Stromal cell of bone marrow (primary cell): ENCODE results near the gene DSCAML1.
"Not testable (repeated sequence)": the region's sequence is repeated elsewhere in the genome, so short reads cannot be mapped to it uniquely, and the experiment has no call there.

Experiments
- DNase-seq: peaks from one replicate; pipeline ENCODE4 v3.0.0-alpha.2; 2012; ENCODE audit warnings: low read depth

DSCAML1 gene

DNA sequence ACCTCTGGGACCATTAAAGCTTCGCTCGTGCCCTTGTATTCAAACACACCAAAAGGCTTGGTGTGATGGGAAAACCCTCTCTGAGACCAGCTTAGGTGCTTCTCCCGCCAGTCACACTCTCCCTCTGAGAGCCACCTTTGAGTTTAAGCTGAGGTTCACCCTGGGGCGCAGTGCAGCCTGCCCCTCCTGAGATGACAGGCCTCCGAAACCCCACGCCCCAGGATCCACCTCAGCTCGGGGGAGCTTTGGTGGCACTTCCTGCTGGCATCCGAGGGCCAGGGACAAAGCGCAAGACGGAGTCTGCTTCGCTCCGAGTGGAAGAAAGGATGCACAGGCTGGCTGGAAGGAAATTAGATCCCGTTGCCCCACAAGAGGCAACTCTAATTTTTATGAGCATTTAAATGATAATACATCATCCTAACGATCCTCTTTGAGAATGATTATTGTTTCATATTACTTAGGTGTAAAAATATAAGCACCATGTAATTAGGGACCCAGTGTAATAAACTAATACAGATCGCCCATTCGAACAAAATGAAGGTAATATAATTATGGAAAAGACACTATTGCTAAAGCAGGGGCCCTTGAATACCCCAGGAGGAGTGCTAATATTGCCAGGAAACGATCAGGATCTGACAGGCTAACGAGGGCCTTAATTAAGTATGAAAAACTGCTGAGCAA is 334.7 kb downstream of the DSCAML1 start:
- DNase-seq = no peak

DNA sequence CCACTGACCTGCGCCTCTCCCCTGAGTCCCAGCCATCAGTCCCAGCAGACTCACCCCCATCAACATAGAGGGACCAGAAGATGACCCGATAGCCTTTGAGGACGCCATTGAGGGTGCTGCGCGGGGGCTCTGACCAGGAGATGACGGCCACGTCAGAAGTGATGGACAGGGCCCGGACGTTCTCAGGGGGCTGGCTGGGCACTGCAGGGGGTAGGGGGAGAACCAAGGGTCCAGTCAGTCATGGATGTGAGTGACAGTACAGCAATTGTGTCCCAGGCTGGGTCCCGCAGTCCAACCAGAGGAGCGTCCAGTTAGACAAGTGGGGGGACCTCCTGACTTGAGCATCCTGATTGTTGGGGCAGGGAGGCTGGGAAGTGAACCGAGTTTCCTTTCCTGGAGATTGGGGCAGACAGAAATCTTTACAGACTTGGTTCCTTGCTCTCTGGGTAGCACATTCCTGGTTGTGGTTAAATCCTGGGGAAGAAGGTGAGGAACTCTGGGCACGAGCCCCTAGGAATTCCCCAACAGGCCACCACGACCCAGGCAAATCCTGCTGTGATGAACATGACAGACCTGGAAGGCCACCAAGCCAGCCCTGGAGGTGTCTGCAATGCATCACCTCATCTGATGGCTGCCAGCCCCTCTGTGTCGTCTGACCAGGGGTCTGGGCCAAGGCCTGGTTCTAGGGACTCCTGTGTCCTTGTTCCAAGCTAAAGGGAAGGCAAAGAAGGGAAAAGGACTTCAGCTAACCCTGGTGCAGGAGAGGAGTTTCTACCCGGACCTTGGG is 335.4 kb downstream of the DSCAML1 start:
- DNase-seq = no peak

DNA sequence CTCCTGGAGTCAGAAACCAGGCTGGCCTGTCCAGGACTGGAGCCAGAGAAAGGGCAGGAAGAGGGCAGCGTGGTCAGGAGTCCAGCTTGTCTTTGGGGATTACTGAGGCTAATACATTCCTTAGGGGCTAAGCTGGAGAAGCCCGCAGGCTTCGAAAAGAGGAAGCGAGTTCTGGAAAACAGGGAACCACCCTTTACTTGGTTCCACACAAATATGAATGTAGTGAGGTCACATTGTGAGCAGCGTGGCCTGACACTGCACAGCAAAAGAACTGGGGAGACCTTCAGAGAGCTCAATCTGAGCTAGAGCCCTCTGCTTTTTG is 337.1 kb downstream of the DSCAML1 start:
- no peak for DNase-seq

DNA sequence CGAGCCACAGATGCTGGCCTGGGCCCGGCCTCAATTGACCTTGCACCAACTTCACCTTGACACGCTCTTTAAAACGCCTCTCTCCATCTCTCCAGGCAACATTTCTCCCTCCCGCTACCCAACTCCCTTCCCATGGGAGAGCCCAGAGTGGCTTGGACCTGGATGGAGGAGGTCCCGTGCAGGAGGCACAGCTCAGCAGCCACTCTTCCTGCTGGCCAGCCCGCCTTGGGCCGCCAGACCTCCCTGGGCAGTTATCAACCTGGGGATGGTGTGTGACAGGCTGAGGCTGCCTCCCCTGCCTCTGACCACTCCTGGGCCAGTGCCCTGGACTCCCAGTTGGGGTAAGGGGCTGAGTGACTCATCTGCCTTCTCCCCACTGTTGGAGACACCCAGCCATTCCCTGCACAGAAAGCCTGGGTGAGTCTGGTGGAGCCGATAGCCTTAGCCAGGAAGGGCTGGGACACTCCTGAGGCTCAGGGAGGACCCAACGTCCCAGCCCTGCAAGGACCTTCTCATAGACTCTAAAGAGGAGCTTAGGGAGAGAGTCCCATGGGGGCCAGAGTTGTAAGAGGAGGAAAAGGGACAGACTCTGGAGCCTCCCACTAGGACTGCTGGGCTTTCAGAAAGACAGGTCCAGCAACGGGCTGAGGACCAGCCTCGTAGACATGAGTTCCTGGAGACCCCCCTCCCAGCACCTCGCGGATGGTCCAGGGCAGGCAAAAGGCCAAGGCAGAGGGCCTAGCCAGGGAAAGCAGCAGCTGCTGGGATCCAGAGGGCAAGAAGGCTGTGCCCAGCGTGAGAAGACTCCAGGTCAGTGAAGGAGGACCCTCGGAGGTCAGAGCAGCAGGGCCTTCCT is 337.7 kb downstream of the DSCAML1 start:
- DNase-seq = no peak

DNA sequence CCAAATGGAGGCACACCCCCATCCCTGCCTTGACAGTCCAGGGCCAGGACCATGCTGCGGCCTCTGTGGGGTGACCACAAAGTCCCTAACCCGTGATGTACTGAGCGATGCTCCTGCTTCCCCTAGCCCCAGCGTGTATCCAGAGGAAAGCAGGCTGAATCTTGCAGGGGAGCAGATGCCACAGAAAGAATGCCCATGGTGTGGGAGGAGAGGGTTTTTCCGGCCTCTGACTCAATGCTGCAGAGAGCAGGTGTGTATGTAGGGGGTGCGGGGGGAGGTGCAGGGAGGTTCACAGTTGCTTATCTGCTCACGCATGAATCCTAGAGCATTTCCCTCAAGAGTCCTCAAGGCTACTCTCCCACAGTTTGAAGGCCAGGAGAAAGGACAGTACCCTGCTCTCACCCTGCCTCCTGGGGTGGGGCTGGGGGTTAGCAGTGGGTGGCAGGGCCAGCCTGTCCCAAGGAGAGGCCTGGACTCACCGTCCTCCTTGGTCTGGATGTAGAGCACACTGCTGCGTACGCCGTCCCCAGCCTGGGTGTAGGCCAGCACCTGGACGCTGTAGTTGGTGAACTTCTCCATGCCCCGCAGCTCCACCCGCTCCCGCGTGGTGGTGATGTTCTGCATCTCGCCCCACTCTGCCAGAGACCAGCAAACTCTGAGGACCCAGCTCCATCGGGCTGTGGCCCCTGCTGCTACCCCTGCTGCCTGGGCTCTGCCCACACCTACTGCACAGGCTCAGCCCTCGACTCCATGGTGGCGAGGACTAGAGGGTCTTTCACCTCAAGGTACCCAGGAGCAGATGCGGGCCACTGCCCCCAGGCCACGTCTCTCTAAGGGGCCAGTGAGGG is 338.5 kb downstream of the DSCAML1 start:
- no peak for DNase-seq

DNA sequence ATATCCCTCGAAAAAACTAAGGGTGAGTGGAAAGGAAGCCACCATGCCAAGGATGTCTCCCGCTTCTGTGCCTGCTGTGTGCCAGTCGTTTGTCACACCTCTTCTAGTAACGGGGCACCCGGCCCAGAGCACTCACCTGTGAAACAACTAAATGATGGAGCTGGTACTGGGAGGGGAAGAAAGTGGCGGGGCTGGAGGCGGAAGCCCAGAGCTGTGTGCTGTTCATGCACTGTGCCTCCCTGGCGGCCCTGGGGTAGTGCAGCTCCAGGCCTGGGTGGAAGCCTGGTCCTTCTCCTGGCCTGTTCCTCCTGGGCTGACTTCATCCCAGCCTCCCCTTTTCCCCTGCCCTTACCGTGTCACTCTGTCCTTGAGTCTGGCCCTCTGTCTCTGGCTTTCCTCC is 339.2 kb downstream of the DSCAML1 start:
- no peak for DNase-seq

DNA sequence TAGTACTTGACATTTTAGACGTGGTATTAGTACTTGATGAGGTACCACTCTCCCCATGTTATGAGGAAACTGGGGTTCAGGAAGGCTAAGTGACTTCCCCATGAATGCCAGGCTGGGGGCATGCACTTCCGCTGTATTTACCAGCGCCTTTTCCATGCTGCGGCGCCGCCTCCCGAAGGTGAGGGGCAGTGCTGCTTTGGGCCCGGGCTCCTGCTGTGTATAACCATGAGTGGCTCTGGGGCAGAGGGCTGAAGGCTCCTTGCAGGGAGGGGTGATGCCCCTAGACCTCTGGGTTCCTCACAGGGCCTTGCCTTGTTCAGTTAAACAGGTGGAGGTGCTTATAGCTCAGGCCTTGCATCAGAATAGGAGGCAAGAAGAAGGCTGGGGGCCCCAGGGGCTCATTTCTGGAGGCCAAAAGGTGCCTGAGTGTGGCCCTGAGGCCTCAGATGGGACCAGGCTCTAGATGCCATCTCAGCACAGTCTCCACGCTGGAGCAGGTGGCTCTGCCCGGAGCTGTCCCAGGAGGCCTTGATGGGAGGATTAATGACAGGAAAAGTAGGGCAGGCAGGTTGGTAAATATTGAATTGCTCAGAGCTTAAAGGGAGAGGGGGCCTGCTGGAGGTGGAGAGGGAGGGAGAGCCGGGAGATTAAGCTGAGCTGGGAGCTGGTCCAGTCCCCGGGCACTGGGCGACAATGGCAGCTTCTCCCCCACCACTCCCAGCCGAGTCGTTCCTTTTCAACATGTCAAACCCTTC is 339.8 kb downstream of the DSCAML1 start:
- no peak for DNase-seq

DNA sequence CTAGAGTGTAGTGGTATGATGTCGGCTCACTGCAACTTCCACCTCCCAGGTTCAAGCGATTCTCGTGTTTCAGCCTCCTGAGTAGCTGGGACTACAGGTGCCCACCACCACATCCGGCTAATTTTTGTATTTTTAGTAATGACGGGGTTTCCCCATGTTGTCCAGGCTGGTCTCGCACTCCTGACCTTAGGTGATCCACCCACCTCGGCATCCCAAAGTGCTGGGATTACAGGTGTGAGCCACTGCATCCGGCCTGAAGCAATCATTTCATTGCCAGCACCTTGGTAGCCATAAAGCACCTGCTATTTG is 340.3 kb downstream of the DSCAML1 start:
- DNase-seq = not testable (repeated sequence)

DNA sequence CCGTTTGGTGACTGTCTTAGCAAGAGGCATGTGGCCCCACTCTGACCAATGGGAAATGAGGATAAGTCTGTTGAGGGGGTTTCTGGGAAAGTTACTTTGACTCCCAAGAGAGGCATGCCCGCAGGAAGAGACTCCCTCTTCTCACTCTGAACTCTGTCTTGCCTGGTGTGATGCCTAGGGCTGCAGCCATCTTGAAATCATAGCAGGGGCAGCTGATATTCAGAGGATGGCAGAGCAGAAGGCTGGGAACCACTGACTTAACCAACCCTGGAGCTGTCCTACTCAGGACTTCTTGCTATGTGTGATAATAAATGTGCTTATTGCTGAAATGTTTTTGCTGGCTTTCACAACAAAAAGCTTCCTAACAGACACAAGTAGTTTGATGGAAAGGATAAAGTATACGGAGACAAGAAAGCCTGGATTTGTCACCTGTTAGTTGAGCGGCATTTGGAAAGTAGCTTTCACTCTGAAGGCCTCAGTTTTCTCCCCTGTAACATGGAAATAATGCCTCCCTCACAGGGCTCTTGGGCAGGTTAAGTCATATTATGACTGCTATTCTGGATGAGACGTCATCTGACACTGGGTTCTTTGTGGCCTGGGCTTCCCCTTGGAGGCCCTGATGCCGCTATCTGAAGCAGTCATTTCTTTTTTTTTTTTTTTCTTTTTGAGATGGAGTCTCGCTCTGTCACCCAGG is 340.8 kb downstream of the DSCAML1 start:
- no peak for DNase-seq

DNA sequence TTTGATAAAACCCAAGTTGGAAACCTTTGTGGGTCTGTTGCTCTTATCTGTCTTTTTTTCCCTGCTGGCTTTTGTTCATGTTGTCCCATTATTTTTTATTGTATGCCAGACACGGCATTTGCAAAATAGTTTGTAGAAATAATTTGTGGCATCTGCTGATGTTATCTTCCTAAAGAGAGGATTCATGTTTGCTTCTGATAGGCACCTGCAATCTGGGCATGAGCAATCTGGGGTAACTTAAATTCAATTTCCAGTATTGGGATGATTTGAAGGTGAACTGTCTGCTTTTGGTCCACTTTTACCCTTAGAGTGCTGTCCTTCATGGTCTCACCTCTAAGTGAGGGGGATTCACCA is 342.5 kb downstream of the DSCAML1 start:
- DNase-seq = no peak

DNA sequence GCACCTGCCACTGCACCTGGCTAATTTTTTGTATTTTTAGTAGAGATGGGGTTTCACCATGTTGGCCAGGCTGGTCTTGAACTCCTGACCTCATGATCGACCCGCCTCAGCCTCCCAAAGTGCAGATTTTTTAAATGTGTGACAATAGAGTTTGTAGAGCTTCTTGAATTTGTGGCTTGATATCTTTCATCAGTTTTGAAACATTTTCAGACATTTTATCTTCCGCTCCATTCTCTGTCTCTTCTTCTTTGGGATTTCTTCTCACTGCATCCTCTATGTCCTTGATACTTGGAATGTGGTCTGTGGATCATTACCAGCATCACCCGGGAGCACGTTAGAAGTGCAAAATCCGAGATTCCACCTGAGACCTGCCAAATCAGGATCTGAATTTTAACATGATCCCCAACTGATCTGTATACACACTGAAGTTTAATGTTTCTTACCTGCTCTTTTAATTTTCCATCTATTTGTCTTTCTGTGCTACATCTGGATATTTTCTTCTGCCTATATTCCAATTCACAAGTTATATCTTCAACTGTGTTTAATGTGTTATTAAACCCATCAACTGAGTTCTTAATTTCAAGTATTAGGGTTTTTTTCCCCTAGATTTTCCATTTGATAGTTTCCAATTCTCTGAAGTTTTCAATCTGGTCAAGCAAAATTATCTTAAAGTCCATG is 343.0 kb downstream of the DSCAML1 start:
- DNase-seq = no peak

DNA sequence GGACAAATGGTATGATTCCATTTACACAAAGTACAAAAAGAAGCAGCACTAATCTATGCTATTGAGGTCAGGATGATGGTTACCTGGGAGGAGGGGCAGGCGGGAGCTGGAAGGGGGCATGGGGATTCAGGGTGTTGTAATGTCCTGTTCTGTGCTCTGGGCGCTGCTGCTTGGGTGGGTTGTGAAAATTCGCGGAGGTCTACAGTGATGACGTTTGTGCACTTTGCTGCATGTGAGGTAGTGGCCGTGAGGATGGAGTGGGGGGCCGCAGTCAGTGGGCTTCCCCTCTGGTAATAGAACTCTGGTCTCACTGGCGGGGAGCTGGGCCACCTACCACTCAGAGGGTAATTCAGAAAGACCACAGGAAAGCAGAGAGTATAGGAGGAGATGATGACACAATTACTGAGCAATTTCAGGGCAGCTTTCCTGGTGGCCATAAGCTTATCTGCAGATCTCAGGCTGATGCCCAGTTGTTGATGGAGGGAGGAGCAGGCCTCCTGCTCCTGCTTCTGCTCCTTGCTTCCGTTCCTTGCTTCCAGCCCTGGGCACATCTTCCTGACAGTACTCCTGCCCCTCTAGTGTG is 347.8 kb downstream of the DSCAML1 start:
- no peak for DNase-seq

DNA sequence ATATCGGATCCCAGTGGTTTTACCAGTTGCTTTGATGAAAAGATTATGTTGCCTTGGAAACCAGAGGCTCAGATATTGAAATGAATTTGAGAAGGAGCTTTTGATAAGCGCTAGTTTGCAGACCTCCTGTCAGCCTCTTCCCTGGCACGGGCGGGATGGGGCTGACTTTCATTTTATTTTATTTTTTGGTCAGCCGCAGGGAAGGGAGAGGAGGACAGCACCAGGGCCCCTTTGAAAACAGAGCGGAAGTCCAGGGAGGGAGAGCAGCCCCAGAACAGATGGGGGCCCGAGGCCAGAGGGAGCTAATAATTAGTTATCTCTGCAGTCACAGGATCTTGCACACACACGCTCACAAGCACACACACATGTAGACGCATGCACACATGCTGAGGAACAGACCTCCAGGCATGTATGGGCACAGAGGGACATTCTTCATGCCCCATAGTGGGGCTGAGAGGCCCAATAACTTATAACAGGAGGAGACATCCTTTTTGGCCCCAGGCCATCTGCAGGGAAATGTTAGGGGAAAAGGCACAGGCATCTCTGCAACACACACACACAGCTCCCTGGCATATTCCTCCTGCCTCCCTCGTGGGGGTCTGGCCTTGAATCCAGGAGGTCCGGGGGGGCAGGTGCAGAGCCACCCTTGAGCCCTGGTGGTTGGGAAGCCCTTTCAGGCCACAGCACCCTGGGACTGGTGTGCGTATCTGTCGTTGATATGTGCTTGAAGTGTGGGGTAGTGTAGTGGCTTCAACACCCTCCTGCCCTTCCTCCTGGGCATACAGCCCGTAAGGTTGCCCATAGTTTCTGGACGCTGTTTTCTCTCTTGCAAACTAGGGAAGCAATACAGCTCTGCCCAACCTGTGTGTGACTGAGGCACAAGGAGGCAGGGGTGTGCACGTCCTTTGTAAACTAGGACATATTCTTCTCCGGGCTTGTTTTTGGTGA is 352.0 kb downstream of the DSCAML1 start:
- no peak for DNase-seq

DNA sequence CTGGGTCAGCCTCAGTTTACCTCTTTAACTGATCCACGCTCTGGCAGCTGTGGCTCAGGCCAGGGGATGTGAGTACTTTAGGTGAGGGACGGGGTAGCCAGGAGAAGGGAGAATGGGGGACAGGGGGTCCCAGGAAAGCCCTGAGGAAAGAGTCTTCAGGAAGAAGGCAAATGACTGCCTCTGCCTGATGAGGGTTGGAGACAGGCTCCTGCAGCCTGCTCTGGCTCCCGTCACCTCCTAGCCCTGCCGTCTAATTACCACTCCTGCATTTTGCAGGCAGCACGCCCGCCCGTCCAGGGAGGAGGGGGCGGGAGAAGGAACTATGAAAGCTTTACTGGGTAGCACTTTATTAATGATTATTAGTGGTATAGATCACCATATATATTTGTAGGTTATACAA is 352.8 kb downstream of the DSCAML1 start:
- DNase-seq = no peak

DNA sequence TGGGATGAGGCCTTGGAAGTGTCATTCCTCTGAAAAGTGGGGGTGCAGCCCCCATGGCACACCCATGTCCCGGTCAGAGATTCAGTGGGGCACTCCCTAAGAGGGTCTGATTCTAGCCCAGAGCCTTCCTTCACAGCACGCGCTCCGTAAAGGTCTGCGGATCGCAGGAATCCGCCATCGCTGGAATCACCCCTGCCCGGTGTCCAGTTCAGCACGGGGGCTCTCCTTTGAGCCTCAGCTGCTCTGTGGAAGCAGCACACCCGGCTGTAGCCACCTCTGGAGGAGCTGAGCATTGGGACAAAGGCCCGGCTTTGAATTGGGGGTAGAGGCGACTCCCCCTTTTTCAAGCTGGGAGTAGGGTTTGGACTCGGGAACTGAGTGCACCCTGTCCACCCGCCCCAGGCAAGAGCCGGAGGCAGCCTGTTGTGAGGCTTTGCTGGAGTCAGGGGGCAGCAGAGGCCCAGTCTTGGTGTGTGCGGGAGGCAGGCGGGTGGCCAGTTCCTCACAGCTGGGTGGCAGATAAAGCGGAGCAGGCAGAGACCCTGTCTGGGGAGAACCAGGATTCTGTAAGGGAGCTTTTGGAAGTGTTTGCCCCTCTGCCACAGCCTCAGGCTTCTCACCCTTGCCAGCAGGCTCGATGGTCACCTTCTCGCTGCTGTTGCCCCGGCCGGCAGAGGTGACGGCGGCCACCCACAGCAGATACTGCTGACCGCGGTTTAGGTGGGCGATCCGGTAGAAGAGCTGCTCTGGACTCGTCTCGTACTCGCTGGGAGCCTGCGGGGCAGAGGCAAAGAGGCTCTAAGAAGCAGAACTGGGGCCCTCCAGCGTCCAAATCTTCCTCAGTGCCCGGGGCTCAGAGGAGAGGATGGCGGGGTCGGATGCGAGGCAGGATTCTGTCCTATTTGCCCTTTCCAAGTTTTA is 353.5 kb downstream of the DSCAML1 start:
- no peak for DNase-seq

DNA sequence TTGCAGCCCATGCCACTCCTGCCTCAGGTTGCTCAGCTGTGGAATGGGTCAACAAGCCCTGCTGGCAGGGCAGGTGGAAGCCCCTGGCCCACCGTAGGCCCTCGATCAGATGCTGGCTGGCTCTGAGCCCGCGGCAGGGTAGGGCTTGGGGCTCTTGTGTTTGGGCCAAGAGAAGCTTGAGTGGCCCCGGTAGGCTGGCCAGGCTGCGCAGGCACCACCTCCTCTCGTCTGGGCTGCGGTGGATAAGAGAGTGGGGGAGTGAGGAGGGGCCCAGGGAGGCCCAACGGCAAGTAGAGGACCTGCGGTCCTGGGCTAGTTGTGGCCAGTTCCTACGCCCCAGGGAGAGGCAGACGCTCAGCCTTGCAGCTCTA is 354.2 kb downstream of the DSCAML1 start:
- no peak for DNase-seq

DNA sequence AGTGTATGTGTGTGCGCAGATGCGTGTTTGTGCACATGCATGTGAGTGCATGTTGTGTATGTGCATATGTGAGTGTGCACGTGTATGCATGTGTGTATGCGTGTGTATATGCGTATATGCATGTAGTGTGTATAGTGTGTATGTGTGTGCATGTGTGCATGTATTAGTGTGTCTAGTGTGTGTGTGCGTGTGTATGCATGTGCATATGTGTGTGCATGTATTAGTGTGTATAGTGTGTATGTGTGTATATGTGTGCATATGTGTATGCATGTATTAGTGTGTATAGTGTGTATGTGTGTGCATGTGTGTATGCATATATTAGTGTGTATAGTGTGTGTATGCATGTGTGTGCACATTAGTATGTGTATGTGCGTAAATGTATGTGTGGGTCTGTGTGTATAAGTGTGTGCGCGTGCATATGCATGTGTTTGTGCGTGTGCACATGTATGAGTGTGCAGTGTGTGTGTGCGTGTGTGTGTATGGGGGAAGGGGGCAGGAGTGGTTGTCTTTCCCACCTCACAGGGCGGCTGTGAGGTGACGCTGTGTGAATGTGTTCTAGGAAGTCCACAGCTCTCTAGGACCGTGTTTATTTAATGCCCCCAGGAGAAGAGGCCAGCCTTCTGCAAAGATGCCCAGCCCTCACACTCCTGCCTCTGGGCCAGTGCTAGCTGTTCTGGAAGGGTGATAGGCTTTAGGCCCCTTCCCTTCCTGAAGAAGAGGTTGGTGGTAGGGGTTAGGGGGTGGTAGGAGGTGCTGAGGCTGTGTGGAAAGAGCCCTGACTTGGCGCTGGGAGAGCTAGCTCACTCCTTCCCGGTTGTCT is 354.8 kb downstream of the DSCAML1 start:
- no peak for DNase-seq
